Endothelial cell of umbilical vein (primary cell): Measurements from ENCODE around the gene MGLL.

Experiments
- CTCF ChIP-seq, 2 donors: IDR thresholded peaks; 1 replicate in 1 of 2; 2 replicates in 1 of 2; pipeline ENCODE4 v1.5.1; 2011; ENCODE audit warnings: low read length in 2 of 2, mild to moderate bottlenecking in 2 of 2, moderate library complexity in 2 of 2, control low read depth in 1 of 2, inconsistent platforms in 1 of 2, low read depth in 1 of 2; ENCODE audit not compliant: insufficient read depth in 1 of 2; ENCODE audit errors: extremely low read depth in 1 of 2
- EZH2 ChIP-seq: IDR thresholded peaks from 2 replicates; pipeline ENCODE4 v1.6.1; 2012; ENCODE audit warnings: borderline replicate concordance, low read depth, mild to moderate bottlenecking, moderate library complexity, low read length, inconsistent platforms; ENCODE audit not compliant: severe bottlenecking
- FOS ChIP-seq: IDR thresholded peaks from 2 replicates; pipeline ENCODE4 v1.6.1; 2011; ENCODE audit warnings: mild to moderate bottlenecking, low read length, moderate library complexity, borderline replicate concordance; ENCODE audit not compliant: insufficient read depth
- MAX ChIP-seq: IDR thresholded peaks from 2 replicates; pipeline ENCODE4 v1.6.1; 2011; ENCODE audit not compliant: insufficient read depth, insufficient read length
- POLR2A ChIP-seq: IDR thresholded peaks from 2 replicates; pipeline ENCODE4 v1.6.1; 2012; ENCODE audit warnings: low read depth, mild to moderate bottlenecking, control low read depth, low read length
- POLR2AphosphoS5 ChIP-seq: IDR thresholded peaks from 2 replicates; pipeline ENCODE4 v1.6.1; 2012; ENCODE audit warnings: low read depth, mild to moderate bottlenecking, control low read depth, low read length, moderate library complexity; ENCODE audit not compliant: insufficient read depth

GRCh38 chr3:127775398-127776109 is 46.8 kb downstream of the MGLL start:
- no peak for TF ChIP-seq CTCF (IDR thresholded peaks at IDR 0.05; ENCODE audit: extremely low read depth in 1 of 2, insufficient read depth in 1 of 2, low read depth in 1 of 2, low read length in 2 of 2)
- TF ChIP-seq POLR2A, result no peak
- TF ChIP-seq POLR2AphosphoS5, result no peak
- TF ChIP-seq FOS, result no peak
- TF ChIP-seq EZH2, result no peak
- TF ChIP-seq MAX, result no peak
